ENCODE data around the gene XAGE5. TPM values are rescaled to one million over a fixed set of nuclear protein-coding genes. Genes with fewer than 3 reads are reported as not detected.
"Not testable (repeated sequence)": the region's sequence is repeated elsewhere in the genome, so short reads cannot be mapped to it uniquely, and the experiment has no call there.

Gene XAGE5
- total RNA-seq, 1 experiment from 2014 or later = not detected

DNA sequence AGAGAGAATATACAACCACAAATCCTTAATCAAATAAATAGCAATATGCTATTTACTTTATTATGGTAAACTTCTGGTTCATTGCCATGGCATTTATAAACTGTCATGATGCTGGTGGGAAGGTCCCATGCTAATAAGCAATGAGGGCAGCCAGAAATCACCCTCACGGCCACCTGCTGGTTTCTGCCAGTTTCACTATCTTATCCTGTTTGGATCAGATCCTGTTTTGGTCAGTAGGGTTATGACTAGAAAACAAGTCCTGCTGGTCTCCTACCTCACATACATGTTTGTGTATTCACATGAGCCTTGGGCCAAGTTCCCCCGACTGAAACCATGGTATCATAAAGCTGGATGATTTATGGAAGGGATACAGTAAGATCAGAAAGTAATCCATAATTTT, 28.1 kb downstream of the XAGE5 start:
- ATAC-seq (no peak), DNase-seq (ENCODE audit: low read depth, low spot score) (no peak)
- Histone ChIP-seq H3K27me3 (ENCODE audit: control insufficient read depth, insufficient read depth, low read length) (no peaks in the 10 kb centered on the region), H3K27ac (ENCODE audit: low read length) (no peak overlapping the region), H3K9me3 (ENCODE audit: control insufficient read depth, insufficient read depth, low read depth, low read length) (no peaks in the 10 kb centered on the region), H3K4me1 (ENCODE audit: control insufficient read depth, insufficient read depth, low read length) (no peaks in the 10 kb centered on the region), H3K4me3 (ENCODE audit: low read depth in 2 of 2, low read length in 2 of 2) (no peak overlapping the region), H3K36me3 (ENCODE audit: control insufficient read depth, insufficient read depth, low read length) (no peaks in the 10 kb centered on the region)
- in situ Hi-C loops (cut with HindIII; ENCODE audit: low pct_unique_long_range_greater_than_20kb, low sequenced_read_pairs) (no loop called here), intact Hi-C loops (cut with micrococcal nuclease; ENCODE audit: unreplicated experiment) (no loop called here)
- no peak for TF ChIP-seq SIN3A (IDR thresholded peaks at IDR 0.05; ENCODE audit: borderline replicate concordance, insufficient read depth, low read depth, low read length)
- TF ChIP-seq, protein P1, sequence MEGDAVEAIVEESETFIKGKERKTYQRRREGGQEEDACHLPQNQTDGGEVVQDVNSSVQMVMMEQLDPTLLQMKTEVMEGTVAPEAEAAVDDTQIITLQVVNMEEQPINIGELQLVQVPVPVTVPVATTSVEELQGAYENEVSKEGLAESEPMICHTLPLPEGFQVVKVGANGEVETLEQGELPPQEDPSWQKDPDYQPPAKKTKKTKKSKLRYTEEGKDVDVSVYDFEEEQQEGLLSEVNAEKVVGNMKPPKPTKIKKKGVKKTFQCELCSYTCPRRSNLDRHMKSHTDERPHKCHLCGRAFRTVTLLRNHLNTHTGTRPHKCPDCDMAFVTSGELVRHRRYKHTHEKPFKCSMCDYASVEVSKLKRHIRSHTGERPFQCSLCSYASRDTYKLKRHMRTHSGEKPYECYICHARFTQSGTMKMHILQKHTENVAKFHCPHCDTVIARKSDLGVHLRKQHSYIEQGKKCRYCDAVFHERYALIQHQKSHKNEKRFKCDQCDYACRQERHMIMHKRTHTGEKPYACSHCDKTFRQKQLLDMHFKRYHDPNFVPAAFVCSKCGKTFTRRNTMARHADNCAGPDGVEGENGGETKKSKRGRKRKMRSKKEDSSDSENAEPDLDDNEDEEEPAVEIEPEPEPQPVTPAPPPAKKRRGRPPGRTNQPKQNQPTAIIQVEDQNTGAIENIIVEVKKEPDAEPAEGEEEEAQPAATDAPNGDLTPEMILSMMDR (IDR thresholded peaks at IDR 0.05) = no peak
- no TSS peak for BruUV-seq (replicated peaks)
- ChIA-PET CTCF (no interaction called here), POLR2A (no interaction called here)

DNA sequence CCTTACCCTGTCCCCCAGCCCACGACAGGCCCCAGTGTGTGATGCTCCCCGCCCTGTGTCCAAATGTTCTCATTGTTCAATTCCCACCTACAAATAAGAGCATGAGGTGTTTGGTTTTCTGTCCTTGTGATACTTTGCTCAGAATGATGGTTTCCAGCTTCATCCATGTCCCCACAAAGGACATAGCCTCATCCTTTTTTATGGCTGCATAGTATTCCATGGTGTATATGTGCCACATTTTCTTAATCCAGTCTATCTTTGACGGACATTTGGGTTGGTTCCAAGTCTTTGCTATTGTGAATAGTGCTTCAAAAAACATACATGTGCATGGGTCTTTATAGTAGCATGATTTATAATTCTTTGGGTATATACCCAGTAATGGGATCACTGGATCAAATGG, 32.5 kb downstream of the XAGE5 start:
- CTCF ChIA-PET; DNase-seq (ENCODE audit: low read depth, low spot score); H3K36me3 ChIP-seq (ENCODE audit: control insufficient read depth, insufficient read depth, low read length); ATAC-seq; H3K4me3 ChIP-seq (ENCODE audit: low read depth in 2 of 2, low read length in 2 of 2); in situ Hi-C loops (cut with HindIII; ENCODE audit: low pct_unique_long_range_greater_than_20kb, low sequenced_read_pairs); H3K4me1 ChIP-seq (ENCODE audit: control insufficient read depth, insufficient read depth, low read length); H3K9me3 ChIP-seq (ENCODE audit: control insufficient read depth, insufficient read depth, low read depth, low read length); intact Hi-C loops (cut with micrococcal nuclease; ENCODE audit: unreplicated experiment); H3K27ac ChIP-seq (ENCODE audit: low read length); BruUV-seq (replicated peaks); POLR2A ChIA-PET; H3K27me3 ChIP-seq (ENCODE audit: control insufficient read depth, insufficient read depth, low read length): not testable (repeated sequence)

GRCh38 chrX:52852110-52852860, 41.2 kb downstream of the XAGE5 start:
- Histone ChIP-seq H3K4me3 (ENCODE audit: low read depth in 2 of 2, low read length in 2 of 2) (no peak overlapping the region), H3K27me3 (ENCODE audit: control insufficient read depth, insufficient read depth, low read length) (no peaks in the 10 kb centered on the region), H3K27ac (ENCODE audit: low read length) (no peak overlapping the region), H3K36me3 (ENCODE audit: control insufficient read depth, insufficient read depth, low read length) (no peaks in the 10 kb centered on the region), H3K9me3 (ENCODE audit: control insufficient read depth, insufficient read depth, low read depth, low read length) (no peaks in the 10 kb centered on the region), H3K4me1 (ENCODE audit: control insufficient read depth, insufficient read depth, low read length) (no peaks in the 10 kb centered on the region)
- CTCF ChIA-PET = no interaction called here
- POLR2A ChIA-PET = no interaction called here
- TF ChIP-seq, protein P1 (IDR thresholded peaks at IDR 0.05) = no peak
- no TSS peak for BruUV-seq (replicated peaks)
- intact Hi-C loops (cut with micrococcal nuclease; ENCODE audit: unreplicated experiment) (no loop called here), in situ Hi-C loops (cut with HindIII; ENCODE audit: low pct_unique_long_range_greater_than_20kb, low sequenced_read_pairs) (no loop called here)
- ATAC-seq (no peak), DNase-seq (ENCODE audit: low read depth, low spot score) (no peak)

GRCh38 chrX:52856991-52857525, 46.0 kb downstream of the XAGE5 start:
- H3K27ac ChIP-seq (ENCODE audit: low read length); POLR2A ChIA-PET; CTCF ChIA-PET; H3K4me1 ChIP-seq (ENCODE audit: control insufficient read depth, insufficient read depth, low read length); H3K4me3 ChIP-seq (ENCODE audit: low read depth in 2 of 2, low read length in 2 of 2); in situ Hi-C loops (cut with HindIII; ENCODE audit: low pct_unique_long_range_greater_than_20kb, low sequenced_read_pairs); H3K9me3 ChIP-seq (ENCODE audit: control insufficient read depth, insufficient read depth, low read depth, low read length); H3K27me3 ChIP-seq (ENCODE audit: control insufficient read depth, insufficient read depth, low read length); intact Hi-C loops (cut with micrococcal nuclease; ENCODE audit: unreplicated experiment); DNase-seq (ENCODE audit: low read depth, low spot score); H3K36me3 ChIP-seq (ENCODE audit: control insufficient read depth, insufficient read depth, low read length); ATAC-seq; BruUV-seq (replicated peaks): not testable (repeated sequence)

Measured in Panc1 (cell line).